HG03139 (cell line): ENCODE results near the gene MYLIP.

Experiments used
- ATAC-seq: cut with Tn5 transposase; IDR thresholded peaks from one replicate; pipeline ENCODE4 v1.9.1; 2021; ENCODE audit not compliant: unreplicated experiment

Gene MYLIP

GRCh38 chr6:16106991-16107787 lies 21.7 kb upstream of the MYLIP start:
- ATAC-seq: no peak

- ATAC-seq: no peak
Measured at GRCh38 chr6:16108419-16108818, 20.5 kb upstream of the MYLIP start.

GRCh38 chr6:16108921-16109658 lies 19.8 kb upstream of the MYLIP start:
- no peak for ATAC-seq

GRCh38 chr6:16109659-16110305 lies 19.1 kb upstream of the MYLIP start:
- no peak for ATAC-seq

GRCh38 chr6:16118825-16119224 lies 10.1 kb upstream of the MYLIP start:
- ATAC-seq: no peak

GRCh38 chr6:16121339-16121738 lies 7.5 kb upstream of the MYLIP start:
- no peak for ATAC-seq

- ATAC-seq: no peak
Measured at GRCh38 chr6:16122197-16122596, 6.7 kb upstream of the MYLIP start.

GRCh38 chr6:16124198-16125180 lies 4.4 kb upstream of the MYLIP start:
- ATAC-seq: no peak

GRCh38 chr6:16126056-16126455 lies 2.8 kb upstream of the MYLIP start:
- ATAC-seq: no peak

- ATAC-seq: no peak
Measured at GRCh38 chr6:16126861-16127260, 2.0 kb upstream of the MYLIP start.

- ATAC-seq: no peak
Measured at GRCh38 chr6:16127471-16127870, 1.4 kb upstream of the MYLIP start.

GRCh38 chr6:16129623-16130401 lies 926 bp downstream of the MYLIP start:
- peak; percentile 0 for ATAC-seq

GRCh38 chr6:16130437-16130891 lies 1.6 kb downstream of the MYLIP start:
- ATAC-seq: no peak

- ATAC-seq: peak; percentile 55
Measured at GRCh38 chr6:16130932-16131387, 2.1 kb downstream of the MYLIP start.

- no peak for ATAC-seq
Measured at GRCh38 chr6:16132909-16133308, 4.0 kb downstream of the MYLIP start.

- no peak for ATAC-seq
Measured at GRCh38 chr6:16134430-16134829, 5.5 kb downstream of the MYLIP start.

- no peak for ATAC-seq
Measured at GRCh38 chr6:16135066-16135465, 6.2 kb downstream of the MYLIP start.

GRCh38 chr6:16136091-16136490 lies 7.2 kb downstream of the MYLIP start:
- ATAC-seq: no peak

GRCh38 chr6:16136621-16137450 lies 8.0 kb downstream of the MYLIP start:
- no peak for ATAC-seq
